Adrenal gland (tissue), 12 donors: ENCODE measurements around the gene CCDC148. TPM values are rescaled to one million over a fixed set of nuclear protein-coding genes. Genes with fewer than 3 reads are reported as not detected.
A peak's percentile ranks its signal among the peaks of the same experiment; 100 is the strongest.

Experiments
- DNase-seq, 7 donors: peaks; one replicate each; pipeline ENCODE4 v3.0.0-alpha.2; 2019 to 2020
- H3K27ac ChIP-seq, 5 donors: fragments of 200-600 bp; sonication (generic) in 4 of 5; 1 replicate in 3 of 5; 2 replicates in 2 of 5; pipeline versions ENCODE4 v1.5.1 to v1.8.0; 2016 to 2020; ENCODE audit warnings: mild to moderate bottlenecking in 1 of 5
- H3K27me3 ChIP-seq: fragments of 200-600 bp; 2 replicates; pipeline ENCODE4 v1.8.0; 2021
- H3K36me3 ChIP-seq, 2 donors: fragments of 200-600 bp; replicated peaks in 1 of 2; 1 replicate in 1 of 2; 2 replicates in 1 of 2; pipeline versions ENCODE4 v1.5.1 to v1.8.0; 2018 to 2022
- H3K4me1 ChIP-seq, 2 donors: fragments of 200-600 bp; replicated peaks in 1 of 2; 1 replicate in 1 of 2; 2 replicates in 1 of 2; pipeline versions ENCODE4 v1.5.1 to v1.8.0; 2018 to 2021
- H3K4me3 ChIP-seq, 4 donors: fragments of 200-600 bp; sonication (generic) in 3 of 4; one replicate each; pipeline ENCODE4 v1.5.1; 2016 to 2018
- H3K9me3 ChIP-seq, 3 donors: fragments of 200-600 bp; sonication (generic) in 1 of 3; replicated peaks in 1 of 3; 1 replicate in 2 of 3; 2 replicates in 1 of 3; pipeline versions ENCODE4 v1.5.1 to v1.8.0; 2016 to 2021
- CTCF ChIP-seq, 6 experiments: fragments of 450-650 bp in 4 of 6; fragments of 200-600 bp in 2 of 6; sonication (generic) in 1 of 6; IDR thresholded peaks; 1 replicate in 5 of 6; 2 replicates in 1 of 6; pipeline versions ENCODE4 v1.5.1 to v1.8.0; 2016 to 2021; ENCODE audit warnings: antibody characterized with exemption in 6 of 6, mild to moderate bottlenecking in 2 of 6, moderate library complexity in 1 of 6
- POLR2A ChIP-seq, 2 donors: fragments of 450-650 bp; IDR thresholded peaks; one replicate each; pipeline ENCODE4 v1.6.1; 2017; ENCODE audit warnings: antibody characterized with exemption in 2 of 2, mild to moderate bottlenecking in 2 of 2, moderate library complexity in 1 of 2
- WGBS, 4 donors: extraction: QIAGEN DNeasy Blood & Tissue Kit in 2 of 4; methylation state at CpG; one replicate each; pipeline versions ENCODE4 v1.1.5 to v1.1.7; 2013 to 2017; 5-methylcytosine and 5-hydroxymethylcytosine counted together
- intact Hi-C, 2 donors: fragments of 100-400 bp; cut with DNase I; formaldehyde crosslinking; loops; one replicate each; pipeline versions ENCODE4 v1.14.1 to v1.15.0; 2022 to 2023
- polyA plus RNA-seq, 3 donors: library from polyadenylated mRNA; stranded (reverse); fragments of 200-250 nt in 2 of 3; fragments of 350-450 nt in 1 of 3; fragmentation: Illumina TruSeq in 1 of 3; extraction: RNeasy Lipid Tissue Mini Kit (QIAGEN cat#74804) in 1 of 3; gene quantifications; one replicate each; pipeline ENCODE4 v1.2.3, GENCODE V29; 2013 to 2014
- total RNA-seq, 9 donors: library from RNA; depleted of rRNA in 4 of 9; stranded (reverse); fragments of >200 nt in 4 of 9; fragments of 120-200 nt in 1 of 9; fragmentation: NEBNext Ultra II Directional in 1 of 9; extraction: Animal tissue kit (Norgen Biotek cat#: 25700) in 1 of 9; gene quantifications; one replicate each; pipeline versions ENCODE4 v1.1.0 to v1.2.4, GENCODE V29; 2013 to 2023
- donor health status: healthy with polysubstance abuse.
- donor health status: Bipolar disorder and iron deficiency.
- donor health status: DM: yes; HTN: yes; CAD: no.
- donor health status: DM: no; HTN: no; CAD: no.
- donor health status: DM: no; HTN: no; CAD: no.
- donor health status: DM: yes; HTN: yes; CAD: no.

CCDC148 gene
- total and polyA plus RNA-seq, 12 donors: 0.24 to 1.6 (median 0.56) TPM; not detected in 2

GRCh38 chr2:158464426-158465281, 8.1 kb upstream of the CCDC148 start:
- H3K4me3 ChIP-seq: no peak overlapping the region
- peak; percentile 7 to 49 (median 30) for TF ChIP-seq CTCF (IDR thresholded peaks at IDR 0.05)
- no peak for TF ChIP-seq POLR2A (IDR thresholded peaks at IDR 0.05)
- 83 to 87% (median 85%) methylated on average over 4 of the region's 4 CpGs for WGBS, 4 donors
- intact Hi-C loops: no loop called here
- no peaks in the 10 kb centered on the region for H3K36me3 ChIP-seq
- H3K9me3 ChIP-seq: no peaks in the 10 kb centered on the region
- H3K27ac ChIP-seq: no peak overlapping the region
- no peak for DNase-seq
- H3K27me3 ChIP-seq: no peaks in the 10 kb centered on the region
- H3K4me1 ChIP-seq: peaks cover 0 to 11% of the 10 kb centered on the region in 2 donors

DNA sequence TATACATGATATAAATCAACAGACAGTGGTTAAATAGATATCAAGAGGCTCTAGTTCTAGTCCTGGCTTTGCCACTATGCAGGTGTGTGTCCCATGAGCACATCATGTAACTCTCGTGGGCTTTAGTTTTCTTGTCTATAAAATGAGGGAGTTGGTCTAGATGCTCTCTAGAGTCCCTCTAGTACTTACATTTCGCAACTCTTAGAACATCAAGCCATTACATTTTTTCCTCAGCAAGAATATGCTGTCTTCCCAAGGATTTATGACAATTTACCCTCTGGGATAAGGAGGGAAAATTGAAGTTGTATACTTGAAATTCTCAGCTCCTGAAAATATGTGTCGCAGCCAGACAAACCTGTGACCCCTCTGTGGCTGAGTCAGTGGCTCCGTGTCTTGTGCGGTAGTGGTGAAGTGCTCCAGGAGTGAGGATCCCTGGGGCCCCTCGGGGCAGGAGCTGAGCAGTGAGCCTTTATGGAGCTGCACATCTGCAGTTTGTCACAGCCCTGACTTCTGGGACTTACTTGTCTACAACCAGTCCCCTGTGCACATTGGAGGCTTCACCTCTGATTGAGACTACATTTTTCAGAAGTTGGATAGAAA, 7.0 kb upstream of the CCDC148 start:
- Histone ChIP-seq H3K4me1 (peaks cover 0 to 11% of the 10 kb centered on the region in 2 donors), H3K36me3 (no peaks in the 10 kb centered on the region), H3K27me3 (no peaks in the 10 kb centered on the region), H3K4me3 (no peak overlapping the region), H3K27ac (no peak overlapping the region), H3K9me3 (no peaks in the 10 kb centered on the region)
- no peak for TF ChIP-seq CTCF (IDR thresholded peaks at IDR 0.05)
- DNase-seq: peak in 1 of 7 donors; percentile 57
- intact Hi-C loops: no loop called here
- 83 to 97% (median 90%) methylated on average over 4 to 6 of the region's 6 CpGs for WGBS, 4 donors

- 33 to 54% (median 49%) methylated on average over 3 of the region's 3 CpGs for WGBS, 4 donors
- no peak overlapping the region for H3K4me3 ChIP-seq
- H3K27ac ChIP-seq: no peak overlapping the region
- intact Hi-C loops: no loop called here
- no peaks in the 10 kb centered on the region for H3K27me3 ChIP-seq
- no peaks in the 10 kb centered on the region for H3K9me3 ChIP-seq
- TF ChIP-seq POLR2A (IDR thresholded peaks at IDR 0.05): no peak
- peak in 1 of 6 experiments; percentile 18 for TF ChIP-seq CTCF (IDR thresholded peaks at IDR 0.05)
- H3K4me1 ChIP-seq: peaks cover 0 to 16% of the 10 kb centered on the region in 2 donors
- no peak for DNase-seq
- H3K36me3 ChIP-seq: no peaks in the 10 kb centered on the region
Observed at GRCh38 chr2:158460632-158461297, 4.2 kb upstream of the CCDC148 start.
